HG03432 (cell line): Measurements from ENCODE around the gene RASA3.
"Not testable (repeated sequence)": the region's sequence is repeated elsewhere in the genome, so short reads cannot be mapped to it uniquely, and the experiment has no call there.

ENCODE experiments used
- ATAC-seq: cut with Tn5 transposase; IDR thresholded peaks from one replicate; pipeline ENCODE4 v1.9.1; 2021; ENCODE audit warnings: mild to moderate bottlenecking, moderate library complexity; ENCODE audit not compliant: unreplicated experiment

RASA3 gene

GRCh38 chr13:114128624-114129522 is 3.5 kb downstream of the RASA3 start:
- ATAC-seq, result peak; percentile 60

- ATAC-seq, result no peak
Measured at GRCh38 chr13:114128348-114128623, 4.1 kb downstream of the RASA3 start.

GRCh38 chr13:114127473-114128347 is 4.7 kb downstream of the RASA3 start:
- no peak for ATAC-seq

- no peak for ATAC-seq
Measured at GRCh38 chr13:114126789-114127472, 5.5 kb downstream of the RASA3 start.

GRCh38 chr13:114126086-114126485 is 6.3 kb downstream of the RASA3 start:
- not testable (repeated sequence) for ATAC-seq

GRCh38 chr13:114125589-114125988 is 6.8 kb downstream of the RASA3 start:
- ATAC-seq, result no peak

GRCh38 chr13:114124921-114125320 is 7.5 kb downstream of the RASA3 start:
- ATAC-seq, result no peak

- ATAC-seq, result no peak
Measured at GRCh38 chr13:114124431-114124830, 8.0 kb downstream of the RASA3 start.

- ATAC-seq, result no peak
Measured at GRCh38 chr13:114123876-114124275, 8.5 kb downstream of the RASA3 start.

- ATAC-seq, result no peak
Measured at GRCh38 chr13:114123448-114123847, 9.0 kb downstream of the RASA3 start.

GRCh38 chr13:114122591-114123211 is 9.7 kb downstream of the RASA3 start:
- no peak for ATAC-seq

GRCh38 chr13:114122127-114122511 is 10.3 kb downstream of the RASA3 start:
- ATAC-seq, result no peak

- ATAC-seq, result no peak
Measured at GRCh38 chr13:114121496-114122126, 10.8 kb downstream of the RASA3 start.

GRCh38 chr13:114121031-114121430 is 11.4 kb downstream of the RASA3 start:
- ATAC-seq, result no peak

GRCh38 chr13:114120591-114121011 is 11.8 kb downstream of the RASA3 start:
- ATAC-seq, result no peak

- ATAC-seq, result no peak
Measured at GRCh38 chr13:114119196-114119595, 13.2 kb downstream of the RASA3 start.

GRCh38 chr13:114118511-114119123 is 13.8 kb downstream of the RASA3 start:
- ATAC-seq, result no peak

- no peak for ATAC-seq
Measured at GRCh38 chr13:114118086-114118485, 14.3 kb downstream of the RASA3 start.

GRCh38 chr13:114117341-114117874 is 15.0 kb downstream of the RASA3 start:
- not testable (repeated sequence) for ATAC-seq

- ATAC-seq, result no peak
Measured at GRCh38 chr13:114116734-114117133, 15.7 kb downstream of the RASA3 start.
